GM20431 (cell line): ENCODE measurements around the gene FAM209B.
"Not testable (repeated sequence)": the region's sequence is repeated elsewhere in the genome, so short reads cannot be mapped to it uniquely, and the experiment has no call there.

Experiments
- in situ Hi-C: fragments of 300-500 bp; cut with MseI, MboI; formaldehyde crosslinking; loops from one replicate; pipeline ENCODE4 v1.15.0; 2020; ENCODE audit warnings: low sequenced_read_pairs; ENCODE audit not compliant: unreplicated experiment

The FAM209B gene, protein sequence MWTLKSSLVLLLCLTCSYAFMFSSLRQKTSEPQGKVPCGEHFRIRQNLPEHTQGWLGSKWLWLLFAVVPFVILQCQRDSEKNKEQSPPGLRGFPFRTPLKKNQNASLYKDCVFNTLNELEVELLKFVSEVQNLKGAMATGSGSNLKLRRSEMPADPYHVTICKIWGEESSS

DNA sequence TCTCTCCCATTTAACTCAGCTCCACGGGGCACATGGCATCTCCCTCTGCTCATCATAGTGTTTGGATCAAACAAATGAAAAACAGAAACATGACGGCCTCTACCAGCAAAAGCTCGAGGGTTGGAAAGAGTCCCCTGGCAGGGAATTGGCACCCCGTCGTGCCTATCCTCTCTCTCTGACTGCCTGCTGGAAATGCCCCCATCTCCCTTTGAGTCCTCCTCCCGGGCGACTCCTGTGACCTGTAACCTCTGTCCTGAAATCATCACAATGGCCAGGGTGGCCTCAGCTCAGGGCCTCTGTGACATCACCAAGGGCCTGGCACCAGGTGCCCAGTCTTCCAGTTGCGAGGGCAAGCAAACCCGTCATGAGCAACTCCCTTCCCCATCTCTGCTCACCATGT, at the start of gene FAM209B:
Gene FAM209B (plus strand): TSS at position 301 of the 400 bp plus-strand sequence. CDS start 96 bp downstream, at position 397.
- in situ Hi-C loops: not testable (repeated sequence)

DNA sequence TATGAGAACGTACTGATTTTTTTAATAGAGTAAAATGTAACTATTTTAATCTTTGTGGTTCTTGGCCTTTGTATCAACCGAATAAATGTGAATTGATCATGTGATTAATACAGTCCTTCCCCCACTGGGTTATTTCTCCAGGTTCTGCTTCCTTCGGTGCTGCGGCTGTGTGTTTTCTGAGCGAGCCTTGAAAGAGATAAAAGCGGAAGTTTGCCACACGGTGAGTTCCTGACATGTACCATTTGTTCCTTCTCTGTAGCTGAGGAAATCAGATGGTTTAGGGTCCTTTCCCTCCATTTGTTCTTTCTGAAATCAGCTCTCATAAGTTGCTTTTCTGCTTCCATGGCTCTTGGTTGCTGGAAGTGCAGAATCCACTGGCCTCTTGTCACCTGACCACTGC, 49.1 kb upstream of the FAM209B start:
- in situ Hi-C loops: no loop called here

DNA sequence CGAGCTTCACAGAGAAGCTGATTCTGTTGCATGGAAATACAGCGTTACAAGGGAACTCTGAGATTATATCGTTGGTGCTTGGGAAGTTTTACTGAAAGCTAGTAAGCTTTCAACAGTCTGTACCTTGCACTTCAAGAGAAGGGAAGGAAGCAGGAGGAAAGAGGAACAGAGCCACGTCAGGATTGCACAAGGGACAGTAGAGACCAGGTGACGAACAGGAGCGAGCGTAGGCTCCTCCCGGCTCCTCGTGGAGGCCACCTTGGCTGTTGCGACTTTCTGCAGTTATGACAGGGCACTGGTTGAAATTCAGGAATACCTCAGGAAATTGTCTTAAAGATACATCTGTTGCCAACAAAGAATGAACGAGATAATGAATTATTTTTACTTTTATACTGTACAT, 45.8 kb upstream of the FAM209B start:
- in situ Hi-C loops: no loop called here

DNA sequence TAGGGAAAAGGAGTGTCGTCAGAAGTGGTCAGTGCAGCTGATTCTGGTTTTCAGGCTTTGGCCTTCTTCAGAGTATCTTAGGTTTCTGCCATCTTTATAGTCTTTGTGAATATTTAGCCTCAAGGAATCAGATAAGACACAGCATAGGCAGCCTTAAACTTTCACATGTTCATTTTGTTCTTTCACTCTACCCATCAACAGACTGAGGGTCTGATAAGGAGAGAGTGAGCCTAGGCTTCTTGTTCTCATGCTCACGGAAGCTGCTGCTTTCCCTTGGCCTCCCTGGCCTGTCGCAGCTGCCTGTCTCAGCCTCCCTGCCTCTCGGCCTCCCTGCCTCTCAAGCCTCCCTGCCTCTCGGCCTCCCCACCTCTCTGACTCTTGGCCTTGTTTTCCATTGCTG, 44.5 kb upstream of the FAM209B start:
- in situ Hi-C loops: no loop called here

- in situ Hi-C loops: no loop called here
Observed at GRCh38 chr20:56501116-56501515, 31.9 kb upstream of the FAM209B start.

- in situ Hi-C loops: no loop called here
Observed at GRCh38 chr20:56503916-56504315, 29.1 kb upstream of the FAM209B start.

DNA sequence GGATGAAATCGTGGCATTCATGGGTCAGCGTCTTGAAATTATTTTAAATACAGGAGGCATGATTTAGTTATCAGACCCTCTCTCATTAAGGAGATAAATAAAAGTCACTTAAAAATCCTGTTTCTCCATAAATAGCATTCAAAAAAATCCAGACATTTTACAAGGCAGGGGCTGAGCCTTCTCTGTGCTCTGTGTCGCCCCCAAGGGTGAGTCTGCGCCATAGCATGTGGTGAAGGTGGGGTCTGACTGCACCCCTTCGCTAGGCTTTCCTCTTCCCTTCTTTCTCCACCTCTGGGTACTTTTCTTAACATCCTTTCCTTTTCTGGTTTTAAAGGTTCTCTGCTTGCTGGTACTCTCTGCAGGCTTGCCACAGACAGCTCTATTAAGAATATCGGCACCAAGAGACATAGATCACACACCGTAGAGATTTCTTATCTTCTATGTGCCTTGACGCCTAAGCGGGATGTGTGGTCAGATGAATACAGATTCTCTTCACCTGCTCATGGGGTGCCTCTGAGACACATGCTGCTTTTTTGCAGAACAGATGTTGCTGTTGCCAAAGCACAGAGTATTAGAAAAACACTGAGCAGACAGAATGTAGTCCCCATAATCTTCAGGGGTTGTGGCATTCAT, 28.6 kb upstream of the FAM209B start:
- in situ Hi-C loops: no loop called here

- in situ Hi-C loops: no loop called here
Observed at GRCh38 chr20:56506103-56506502, 26.9 kb upstream of the FAM209B start.

DNA sequence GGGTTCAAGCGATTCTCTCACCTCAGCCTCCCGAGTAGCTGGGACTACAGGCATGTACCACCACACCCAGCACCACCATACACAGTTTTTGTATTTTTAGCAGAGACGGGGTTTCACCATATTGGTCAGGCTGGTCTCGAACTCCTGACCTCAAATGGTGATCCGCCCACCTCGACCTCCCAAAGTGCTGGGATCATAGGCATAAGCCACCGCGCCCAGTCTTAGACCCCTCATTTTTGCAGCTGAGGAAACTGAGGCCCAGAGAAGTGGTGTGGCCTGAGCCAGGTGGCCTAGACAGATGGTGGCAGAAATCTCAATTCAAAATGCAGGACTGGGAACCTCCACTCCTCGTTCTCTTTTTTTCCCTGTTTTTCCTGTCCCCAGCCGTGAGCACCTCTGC, 21.1 kb upstream of the FAM209B start:
- in situ Hi-C loops: no loop called here

- in situ Hi-C loops: no loop called here
Observed at GRCh38 chr20:56513161-56514150, 19.6 kb upstream of the FAM209B start.

DNA sequence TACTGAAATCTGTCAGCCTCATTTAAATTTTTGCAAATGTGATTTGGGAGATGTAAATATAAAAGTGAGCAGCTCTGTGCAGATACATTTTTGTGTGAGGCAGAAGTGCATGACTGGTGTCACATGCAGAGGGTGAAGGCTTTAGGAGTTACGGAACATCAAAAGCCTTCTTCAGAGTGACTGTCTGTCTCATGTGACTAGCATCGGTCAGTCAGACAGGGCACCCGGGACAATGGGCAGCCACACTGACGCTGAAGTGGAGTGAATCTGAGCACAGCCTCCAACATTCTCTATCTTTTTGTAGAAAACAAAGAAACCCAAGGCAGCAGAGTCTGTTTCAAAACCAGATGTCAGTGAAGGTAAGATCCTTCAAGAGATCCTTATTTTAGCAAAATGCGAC, 16.4 kb upstream of the FAM209B start:
- in situ Hi-C loops: no loop called here

GRCh38 chr20:56517211-56517610, 15.8 kb upstream of the FAM209B start:
- in situ Hi-C loops: no loop called here

GRCh38 chr20:56517641-56518040, 15.4 kb upstream of the FAM209B start:
- in situ Hi-C loops: no loop called here

GRCh38 chr20:56518126-56518525, 14.9 kb upstream of the FAM209B start:
- in situ Hi-C loops: no loop called here

GRCh38 chr20:56518721-56519398, 14.2 kb upstream of the FAM209B start:
- in situ Hi-C loops: no loop called here

DNA sequence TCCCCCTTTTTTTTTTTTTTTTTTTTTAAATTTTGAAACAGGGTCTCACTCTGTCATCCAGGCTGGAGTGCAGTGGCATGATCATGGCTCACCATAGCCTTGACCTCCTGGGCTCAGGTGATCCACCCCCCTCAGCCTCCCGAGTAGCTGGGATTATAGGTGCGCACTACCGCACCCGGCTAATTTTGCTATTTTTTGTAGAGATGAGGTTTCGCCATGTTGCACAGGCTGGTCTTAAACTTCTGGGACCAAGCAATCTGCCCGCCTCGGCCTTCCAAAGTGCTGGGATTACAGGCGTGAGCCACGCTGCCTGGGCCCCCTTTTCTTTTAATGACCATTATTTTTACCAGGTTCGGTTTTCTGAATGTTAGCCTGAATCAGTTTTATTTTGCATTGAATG, 13.5 kb upstream of the FAM209B start:
- in situ Hi-C loops: no loop called here

GRCh38 chr20:56520180-56520579, 12.9 kb upstream of the FAM209B start:
- in situ Hi-C loops: no loop called here

DNA sequence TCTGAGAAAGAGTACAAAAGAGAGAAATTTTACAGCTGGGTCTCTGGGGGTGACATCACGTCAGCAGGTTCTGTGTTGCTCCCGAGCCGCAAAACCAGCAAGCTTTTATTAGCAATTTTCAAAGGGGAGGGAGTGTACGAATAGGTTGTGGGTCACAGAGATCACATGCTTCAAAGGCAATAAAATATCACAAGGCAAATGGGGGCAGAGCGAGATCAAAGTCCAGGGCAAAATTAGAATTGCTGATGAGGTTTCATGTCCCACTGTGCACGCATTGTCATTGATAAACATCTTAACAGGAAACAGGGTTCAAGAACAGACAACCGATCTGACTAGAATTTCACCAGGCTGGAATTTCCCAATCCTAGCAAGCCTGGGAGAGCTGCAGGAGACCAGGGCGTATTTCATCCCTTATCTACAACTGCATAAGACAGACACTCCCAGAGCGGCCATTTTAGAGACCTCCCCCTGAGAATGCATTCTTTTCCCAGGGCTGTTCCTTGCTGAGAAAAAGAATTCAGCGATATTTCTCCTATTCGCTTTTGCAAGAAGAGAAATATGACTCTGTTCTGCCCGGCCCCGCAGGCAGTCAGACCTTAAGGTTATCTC, 12.2 kb upstream of the FAM209B start:
- in situ Hi-C loops: not testable (repeated sequence)

DNA sequence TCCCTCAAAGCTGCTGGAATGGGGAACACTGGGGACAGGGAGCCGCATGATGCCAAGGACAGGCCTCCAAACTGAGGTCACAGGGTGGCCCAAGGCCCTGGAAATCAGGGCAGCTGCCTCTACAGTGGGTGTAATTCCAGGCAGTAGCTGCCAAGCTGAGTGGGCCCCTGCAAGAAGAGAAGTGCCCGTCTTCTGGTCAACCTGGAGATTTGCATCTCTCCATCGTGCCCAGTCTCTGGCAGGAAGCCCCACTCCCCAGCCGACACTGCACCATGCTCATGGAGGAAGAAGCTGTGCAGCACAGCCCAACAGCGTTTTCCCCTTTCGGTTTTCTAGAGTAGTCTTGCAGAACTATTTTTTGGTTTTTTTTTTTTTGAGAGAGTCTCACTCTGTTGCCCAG, 10.7 kb upstream of the FAM209B start:
- in situ Hi-C loops: no loop called here

DNA sequence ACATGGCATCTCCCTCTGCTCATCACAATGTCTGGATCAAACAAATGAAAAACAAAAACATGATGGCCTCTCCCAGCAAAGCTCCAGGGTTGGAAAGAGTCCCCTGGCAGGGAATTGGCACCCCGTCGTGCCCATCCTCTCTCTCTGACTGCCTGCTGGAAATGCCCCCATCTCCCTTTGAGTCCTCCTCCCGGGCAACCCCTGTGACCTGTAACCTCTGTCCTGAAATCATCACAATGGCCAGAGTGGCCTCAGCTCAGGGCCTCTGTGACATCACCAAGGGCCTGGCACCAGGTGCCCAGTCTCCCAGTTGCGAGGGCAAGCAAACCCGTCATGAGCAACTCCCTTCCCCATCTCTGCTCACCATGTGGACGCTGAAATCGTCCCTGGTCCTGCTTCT, 8.6 kb upstream of the FAM209B start, which contains the start of gene FAM209A:
Gene FAM209A (plus strand): TSS at position 301 of the 400 bp plus-strand sequence. CDS start 65 bp downstream, at position 366.
- in situ Hi-C loops: not testable (repeated sequence)
